Activated CD8-positive, alpha-beta memory T cell treated with anti-CD3 and anti-CD28 coated beads for 1 hour (primary cell): ENCODE measurements around the gene ASB7.
"Not testable (repeated sequence)": the region's sequence is repeated elsewhere in the genome, so short reads cannot be mapped to it uniquely, and the experiment has no call there.

Experiments used
- DNase-seq, 2 donors: peaks; one replicate each; pipeline ENCODE4 v3.0.0-alpha.2; 2020; ENCODE audit warnings: low read depth in 1 of 2; ENCODE audit errors: extremely low read depth in 1 of 2

ASB7 gene

GRCh38 chr15:100648951-100649350, 46.6 kb downstream of the ASB7 start:
- no peak for DNase-seq

GRCh38 chr15:100650685-100651084, 48.3 kb downstream of the ASB7 start:
- DNase-seq: no peak

GRCh38 chr15:100651253-100651652, 48.9 kb downstream of the ASB7 start:
- no peak for DNase-seq

GRCh38 chr15:100652116-100652515, 49.7 kb downstream of the ASB7 start:
- no peak for DNase-seq

GRCh38 chr15:100653608-100654007, 51.2 kb downstream of the ASB7 start:
- DNase-seq: no peak

- DNase-seq: no peak
Observed at GRCh38 chr15:100658895-100659294, 56.5 kb downstream of the ASB7 start.

- no peak for DNase-seq
Observed at GRCh38 chr15:100661156-100661555, 58.8 kb downstream of the ASB7 start.

- DNase-seq: no peak
Observed at GRCh38 chr15:100663086-100663914, 60.9 kb downstream of the ASB7 start.

- no peak for DNase-seq
Observed at GRCh38 chr15:100663915-100664281, 61.5 kb downstream of the ASB7 start.

- DNase-seq: no peak
Observed at GRCh38 chr15:100665570-100665969, 63.2 kb downstream of the ASB7 start.

GRCh38 chr15:100667405-100668347, 65.3 kb downstream of the ASB7 start:
- no peak for DNase-seq

- no peak for DNase-seq
Observed at GRCh38 chr15:100668348-100668745, 66.0 kb downstream of the ASB7 start.

- DNase-seq: no peak
Observed at GRCh38 chr15:100669260-100669659, 66.9 kb downstream of the ASB7 start.

GRCh38 chr15:100670505-100671021, 68.2 kb downstream of the ASB7 start:
- no peak for DNase-seq

GRCh38 chr15:100671124-100671680, 68.8 kb downstream of the ASB7 start:
- no peak for DNase-seq

GRCh38 chr15:100671858-100672543, 69.6 kb downstream of the ASB7 start:
- DNase-seq: no peak

- no peak for DNase-seq
Observed at GRCh38 chr15:100672959-100673358, 70.6 kb downstream of the ASB7 start.

- DNase-seq: not testable (repeated sequence)
Observed at GRCh38 chr15:100679151-100679550, 76.8 kb downstream of the ASB7 start.

GRCh38 chr15:100680726-100681125, 78.3 kb downstream of the ASB7 start:
- DNase-seq: no peak

GRCh38 chr15:100681335-100681746, 79.0 kb downstream of the ASB7 start:
- DNase-seq: no peak

GRCh38 chr15:100682468-100682867, 80.1 kb downstream of the ASB7 start:
- DNase-seq: no peak
